IMR-90 (cell line): Measurements from ENCODE around the gene EGFL7. TPM values are rescaled to one million over a fixed set of nuclear protein-coding genes. Genes with fewer than 3 reads are reported as not detected.
A peak's percentile ranks its signal among the peaks of the same experiment; 100 is the strongest.

Experiments used
- ATAC-seq: fragments of 200-7000 bp; cut with Tn5 transposase; 2 replicates; pipeline ENCODE4 v1.9.1; 2020; ENCODE audit warnings: low read depth, mild to moderate bottlenecking, moderate library complexity
- BruUV-seq: library from RNA; stranded (reverse); fragments of 400-500 nt; replicated peaks from 2 replicates; lab custom pipeline; 2021; lab: Mats Ljungman, UMichigan
- CTCF ChIA-PET: fragments of 300-600 bp; formaldehyde crosslinking; extraction: SDS; loops from one replicate; lab custom pipeline; 2021; ENCODE audit warnings: antibody characterized with exemption; lab: Yijun Ruan, JAX
- POLR2A ChIA-PET: fragments of 300-600 bp; sonication (Branson Sonifier 250); formaldehyde crosslinking; loops from one replicate; lab custom pipeline; 2022; ENCODE audit warnings: antibody characterized with exemption; ENCODE audit not compliant: unreplicated experiment; lab: Charles Lee
- DNase-seq: peaks from one replicate; pipeline ENCODE4 v3.0.0; 2013
- H2AFZ ChIP-seq: replicated peaks from 2 replicates; pipeline ENCODE3; 2013; ENCODE audit warnings: low read length, mild to moderate bottlenecking; ENCODE audit not compliant: poor library complexity
- H2AK5ac ChIP-seq: 2 replicates; pipeline ENCODE4 v1.6.1; 2013; ENCODE audit warnings: low read depth, low read length, inconsistent platforms
- H2AK9ac ChIP-seq: replicated peaks from 2 replicates; pipeline ENCODE3; 2013; ENCODE audit warnings: mild to moderate bottlenecking, low read depth, low read length, moderate library complexity; ENCODE audit not compliant: poor library complexity
- H2BK120ac ChIP-seq: 2 replicates; pipeline ENCODE4 v1.6.1; 2013; ENCODE audit warnings: low read depth, low read length, inconsistent platforms
- H2BK15ac ChIP-seq: 3 replicates; pipeline ENCODE4 v1.6.1; 2013; ENCODE audit warnings: low read depth, low read length, inconsistent platforms
- H2BK20ac ChIP-seq: 2 replicates; pipeline ENCODE4 v1.6.1; 2013; ENCODE audit warnings: low read depth, mild to moderate bottlenecking, inconsistent platforms, low read length, moderate library complexity
- H2BK5ac ChIP-seq: 2 replicates; pipeline ENCODE4 v1.6.1; 2013; ENCODE audit warnings: mild to moderate bottlenecking, low read depth, low read length, inconsistent platforms; ENCODE audit not compliant: poor library complexity, severe bottlenecking
- H3K14ac ChIP-seq: replicated peaks from 2 replicates; pipeline ENCODE4 v1.6.1; 2013; ENCODE audit warnings: low read depth, low read length, inconsistent platforms
- H3K18ac ChIP-seq: 2 replicates; pipeline ENCODE4 v1.6.1; 2013; ENCODE audit warnings: low read depth, low read length, control low read depth
- H3K23ac ChIP-seq: 2 replicates; pipeline ENCODE4 v1.6.1; 2013; ENCODE audit warnings: low read depth, low read length, inconsistent platforms
- H3K27ac ChIP-seq: 2 replicates; pipeline ENCODE4 v1.5.1; 2013; ENCODE audit warnings: mild to moderate bottlenecking, control low read depth, low read length; ENCODE audit not compliant: insufficient read depth
- H3K27me3 ChIP-seq: 2 replicates; pipeline ENCODE4 v1.6.1; 2013; ENCODE audit warnings: low read length; ENCODE audit not compliant: control insufficient read depth, insufficient read depth
- H3K36me3 ChIP-seq: 2 replicates; pipeline ENCODE4 v1.6.1; 2013; ENCODE audit warnings: low read length, mixed read lengths; ENCODE audit not compliant: control insufficient read depth, insufficient read depth
- H3K4ac ChIP-seq: 2 replicates; pipeline ENCODE4 v1.6.1; 2013; ENCODE audit warnings: low read depth, low read length, inconsistent platforms
- H3K4me1 ChIP-seq: 2 replicates; pipeline ENCODE4 v1.6.1; 2013; ENCODE audit warnings: low read length, mixed read lengths; ENCODE audit not compliant: control insufficient read depth, insufficient read depth
- H3K4me2 ChIP-seq: 2 replicates; pipeline ENCODE4 v1.6.1; 2013; ENCODE audit warnings: low read depth, mild to moderate bottlenecking, control low read depth, low read length, moderate library complexity
- H3K4me3 ChIP-seq: 2 replicates; pipeline ENCODE4 v1.5.1; 2013; ENCODE audit warnings: low read depth, mild to moderate bottlenecking, control low read depth, low read length, moderate library complexity; ENCODE audit not compliant: insufficient read depth
- H3K56ac ChIP-seq: 2 replicates; pipeline ENCODE4 v1.6.1; 2013; ENCODE audit warnings: low read length, inconsistent platforms; ENCODE audit not compliant: insufficient read depth; ENCODE audit errors: extremely low read depth
- H3K79me1 ChIP-seq, 2 experiments: 2 replicates each; pipeline ENCODE4 v1.6.1; 2013; ENCODE audit warnings: low read length in 2 of 2, inconsistent platforms in 1 of 2, low read depth in 1 of 2
- H3K9ac ChIP-seq: 2 replicates; pipeline ENCODE4 v1.6.1; 2013; ENCODE audit warnings: low read depth, low read length, control low read depth
- H3K9me1 ChIP-seq: 2 replicates; pipeline ENCODE4 v1.6.1; 2013; ENCODE audit warnings: low read length, inconsistent platforms; ENCODE audit not compliant: insufficient read depth
- H3K9me3 ChIP-seq: 2 replicates; pipeline ENCODE4 v1.6.1; 2013; ENCODE audit warnings: low read length; ENCODE audit not compliant: control insufficient read depth, insufficient read depth
- H4K20me1 ChIP-seq: 2 replicates; pipeline ENCODE4 v1.6.1; 2013; ENCODE audit warnings: low read length, inconsistent platforms; ENCODE audit not compliant: insufficient read depth
- H4K5ac ChIP-seq: 2 replicates; pipeline ENCODE4 v1.6.1; 2013; ENCODE audit warnings: mild to moderate bottlenecking, low read depth, low read length, control low read depth
- H4K8ac ChIP-seq, 2 experiments: 2 replicates each; pipeline ENCODE4 v1.6.1; 2013; ENCODE audit warnings: low read depth in 2 of 2, low read length in 2 of 2, control low read depth in 1 of 2, inconsistent platforms in 1 of 2
- H4K91ac ChIP-seq: 2 replicates; pipeline ENCODE4 v1.6.1; 2013; ENCODE audit warnings: low read depth, low read length, inconsistent platforms; ENCODE audit not compliant: insufficient read depth
- CEBPB ChIP-seq: IDR thresholded peaks from 2 replicates; pipeline ENCODE4 v1.6.1; 2012; ENCODE audit warnings: low read depth, low read length, improper control_type of control experiment
- CHD1 ChIP-seq: IDR thresholded peaks from 2 replicates; pipeline ENCODE4 v1.6.1; 2012; ENCODE audit warnings: low read depth, low read length, improper control_type of control experiment
- MAFK ChIP-seq: IDR thresholded peaks from 2 replicates; pipeline ENCODE4 v1.6.1; 2012; ENCODE audit warnings: low read depth, low read length, improper control_type of control experiment
- NFE2L2 ChIP-seq: fragments of 150-350 bp; IDR thresholded peaks from 2 replicates; pipeline ENCODE4 v1.6.1; 2016; ENCODE audit warnings: low read depth, mild to moderate bottlenecking, low read length
- POLR2A ChIP-seq: IDR thresholded peaks from 2 replicates; pipeline ENCODE4 v1.6.1; 2012; ENCODE audit warnings: mild to moderate bottlenecking, low read depth, low read length
- RAD21 ChIP-seq: IDR thresholded peaks from 2 replicates; pipeline ENCODE4 v1.6.1; 2012; ENCODE audit warnings: low read length, improper control_type of control experiment
- RFX5 ChIP-seq: IDR thresholded peaks from 2 replicates; pipeline ENCODE4 v1.8.0; 2012; ENCODE audit warnings: low read depth, mild to moderate bottlenecking, low read length, moderate library complexity
- WGBS, 2 experiments: methylation state at CpG; one replicate each; pipeline versions ENCODE4 v1.1.5 to v1.1.7; 2013; ENCODE audit warnings: missing lambda C conversion rate in 2 of 2; ENCODE audit not compliant: insufficient read length in 1 of 2; ENCODE audit errors: extremely low coverage in 2 of 2; 5-methylcytosine and 5-hydroxymethylcytosine counted together
- dilution Hi-C: fragments of 300-500 bp; cut with HindIII; formaldehyde crosslinking; loops from one replicate; pipeline ENCODE4 v1.14.3; 2018; ENCODE audit warnings: low sequenced_read_pairs; ENCODE audit not compliant: unreplicated experiment
- in situ Hi-C: fragments of 300-500 bp; cut with MboI; formaldehyde crosslinking; loops from 3 replicates; pipeline ENCODE4 v1.14.3; 2019; ENCODE audit warnings: low sequenced_read_pairs, inconsistent platforms, mixed read lengths
- intact Hi-C: fragments of 100-400 bp; cut with micrococcal nuclease; formaldehyde crosslinking; loops from 2 replicates; pipeline ENCODE4 v1.10.0; 2022
- polyA plus RNA-seq, 3 experiments: library from polyadenylated mRNA; depleted of rRNA; stranded (reverse); fragments of >200 nt; gene quantifications; 2 replicates each; pipeline ENCODE4 v1.2.3, GENCODE V29; 2012; ENCODE audit warnings: low replicate concordance in 1 of 3
- total RNA-seq: library from RNA; depleted of rRNA; stranded (reverse); fragments of >200 nt; gene quantifications from 2 replicates; pipeline ENCODE4 v1.2.3, GENCODE V29; 2012
- TF ChIP-seq, protein P1 (sequence below): conservative IDR thresholded peaks from 2 replicates; pipeline ENCODE4 v1.5.1; 2012; ENCODE audit warnings: mild to moderate bottlenecking, low read depth, low read length, improper control_type of control experiment

Gene EGFL7
- total and polyA plus RNA-seq, 2 of the 4 experiments (the other 2 are of a cell fraction), result 2.2 to 10.4 TPM

GRCh38 chr9:136646827-136647711 is 15.6 kb upstream of the EGFL7 start (continued):
- TF ChIP-seq, protein P1, sequence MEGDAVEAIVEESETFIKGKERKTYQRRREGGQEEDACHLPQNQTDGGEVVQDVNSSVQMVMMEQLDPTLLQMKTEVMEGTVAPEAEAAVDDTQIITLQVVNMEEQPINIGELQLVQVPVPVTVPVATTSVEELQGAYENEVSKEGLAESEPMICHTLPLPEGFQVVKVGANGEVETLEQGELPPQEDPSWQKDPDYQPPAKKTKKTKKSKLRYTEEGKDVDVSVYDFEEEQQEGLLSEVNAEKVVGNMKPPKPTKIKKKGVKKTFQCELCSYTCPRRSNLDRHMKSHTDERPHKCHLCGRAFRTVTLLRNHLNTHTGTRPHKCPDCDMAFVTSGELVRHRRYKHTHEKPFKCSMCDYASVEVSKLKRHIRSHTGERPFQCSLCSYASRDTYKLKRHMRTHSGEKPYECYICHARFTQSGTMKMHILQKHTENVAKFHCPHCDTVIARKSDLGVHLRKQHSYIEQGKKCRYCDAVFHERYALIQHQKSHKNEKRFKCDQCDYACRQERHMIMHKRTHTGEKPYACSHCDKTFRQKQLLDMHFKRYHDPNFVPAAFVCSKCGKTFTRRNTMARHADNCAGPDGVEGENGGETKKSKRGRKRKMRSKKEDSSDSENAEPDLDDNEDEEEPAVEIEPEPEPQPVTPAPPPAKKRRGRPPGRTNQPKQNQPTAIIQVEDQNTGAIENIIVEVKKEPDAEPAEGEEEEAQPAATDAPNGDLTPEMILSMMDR, result no peak
- no peak for TF ChIP-seq CHD1

- Histone ChIP-seq H2BK5ac (no peak overlapping the region), H3K79me1 (no peaks in the 10 kb centered on the region), H3K27me3 (peaks cover 5% of the 10 kb centered on the region; the same call in 1 of the 2 replicates), H3K4me2 (no peak overlapping the region), H3K23ac (no peak overlapping the region), H4K91ac (no peak overlapping the region), H2BK15ac (no peak overlapping the region), H3K27ac (no peak overlapping the region), H4K20me1 (no peaks in the 10 kb centered on the region), H3K9me3 (no peaks in the 10 kb centered on the region), H3K18ac (no peak overlapping the region), H2BK20ac (no peak overlapping the region), H2AK9ac (no peak overlapping the region), H4K5ac (no peak overlapping the region), H2AK5ac (no peak overlapping the region), H3K14ac (no peak overlapping the region), H3K36me3 (no peaks in the 10 kb centered on the region), H2AFZ (peak overlapping the region; percentile 63), H3K56ac (no peak overlapping the region), H3K9me1 (no peaks in the 10 kb centered on the region), H3K9ac (no peak overlapping the region), H4K8ac (no peak overlapping the region), H3K4me1 (peaks cover 4% of the 10 kb centered on the region; the same call in 1 of the 2 replicates), H3K4ac (no peak overlapping the region), H2BK120ac (no peak overlapping the region), H3K4me3 (no peak overlapping the region)
- ChIA-PET POLR2A (no interaction called here), CTCF (no interaction called here)
- no peak for DNase-seq
- BruUV-seq, result no TSS peak
- intact Hi-C loops (no loop called here), in situ Hi-C loops (no loop called here), dilution Hi-C loops (no loop called here)
- ATAC-seq, result no peak
- 60% methylated on average over 5 of the region's 16 CpGs; no CpG with 5 or more reads in 1 of the 2 experiments for WGBS, 2 experiments
- TF ChIP-seq RAD21 (no peak), NFE2L2 (no peak), RFX5 (no peak), CEBPB (no peak), MAFK (no peak), POLR2A (no peak)
- TF ChIP-seq, protein P1, result no peak
Measured at GRCh38 chr9:136648751-136649150, 14.0 kb upstream of the EGFL7 start.
